Cardiac fibroblast (primary cell): ENCODE results near the gene RFPL2.

Experiments
- DNase-seq, 2 donors: peaks; one replicate each; pipeline versions ENCODE4 v3.0.0 to v3.0.0-alpha.2; 2010; ENCODE audit warnings: low read depth in 2 of 2
- H3K4me3 ChIP-seq, 2 donors: replicated peaks in 1 of 2; 1 replicate in 1 of 2; 2 replicates in 1 of 2; pipeline ENCODE4 v1.5.1; 2011; ENCODE audit warnings: low read depth in 2 of 2, low read length in 2 of 2, mild to moderate bottlenecking in 2 of 2, moderate library complexity in 1 of 2
- TF ChIP-seq, protein P1 (sequence below): IDR thresholded peaks from one replicate; pipeline ENCODE4 v1.5.1; 2011; ENCODE audit warnings: low read depth, mild to moderate bottlenecking, low read length, inconsistent platforms

RFPL2 gene

DNA sequence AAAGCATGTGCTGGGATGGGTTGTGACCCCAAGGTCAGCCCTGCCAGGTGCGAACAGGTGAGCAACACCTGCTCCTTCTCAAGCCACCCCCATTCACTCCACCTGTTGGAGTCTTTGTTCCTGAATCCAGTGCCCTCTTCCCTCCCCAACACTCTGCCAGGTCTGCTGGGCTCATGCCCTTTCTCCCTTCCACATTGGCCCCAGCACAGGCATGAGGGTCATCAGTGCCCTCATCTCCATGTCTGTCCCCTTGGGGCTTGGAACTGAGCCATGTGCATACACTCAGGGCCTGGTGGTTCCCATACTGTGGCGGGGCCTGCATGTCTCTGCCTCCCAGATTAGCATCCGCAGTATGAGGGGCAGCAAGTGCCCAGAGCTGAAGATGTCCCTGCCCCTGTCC lies 19.1 kb downstream of the RFPL2 start:
- DNase-seq = no peak
- TF ChIP-seq, protein P1, sequence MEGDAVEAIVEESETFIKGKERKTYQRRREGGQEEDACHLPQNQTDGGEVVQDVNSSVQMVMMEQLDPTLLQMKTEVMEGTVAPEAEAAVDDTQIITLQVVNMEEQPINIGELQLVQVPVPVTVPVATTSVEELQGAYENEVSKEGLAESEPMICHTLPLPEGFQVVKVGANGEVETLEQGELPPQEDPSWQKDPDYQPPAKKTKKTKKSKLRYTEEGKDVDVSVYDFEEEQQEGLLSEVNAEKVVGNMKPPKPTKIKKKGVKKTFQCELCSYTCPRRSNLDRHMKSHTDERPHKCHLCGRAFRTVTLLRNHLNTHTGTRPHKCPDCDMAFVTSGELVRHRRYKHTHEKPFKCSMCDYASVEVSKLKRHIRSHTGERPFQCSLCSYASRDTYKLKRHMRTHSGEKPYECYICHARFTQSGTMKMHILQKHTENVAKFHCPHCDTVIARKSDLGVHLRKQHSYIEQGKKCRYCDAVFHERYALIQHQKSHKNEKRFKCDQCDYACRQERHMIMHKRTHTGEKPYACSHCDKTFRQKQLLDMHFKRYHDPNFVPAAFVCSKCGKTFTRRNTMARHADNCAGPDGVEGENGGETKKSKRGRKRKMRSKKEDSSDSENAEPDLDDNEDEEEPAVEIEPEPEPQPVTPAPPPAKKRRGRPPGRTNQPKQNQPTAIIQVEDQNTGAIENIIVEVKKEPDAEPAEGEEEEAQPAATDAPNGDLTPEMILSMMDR = no peak

DNA sequence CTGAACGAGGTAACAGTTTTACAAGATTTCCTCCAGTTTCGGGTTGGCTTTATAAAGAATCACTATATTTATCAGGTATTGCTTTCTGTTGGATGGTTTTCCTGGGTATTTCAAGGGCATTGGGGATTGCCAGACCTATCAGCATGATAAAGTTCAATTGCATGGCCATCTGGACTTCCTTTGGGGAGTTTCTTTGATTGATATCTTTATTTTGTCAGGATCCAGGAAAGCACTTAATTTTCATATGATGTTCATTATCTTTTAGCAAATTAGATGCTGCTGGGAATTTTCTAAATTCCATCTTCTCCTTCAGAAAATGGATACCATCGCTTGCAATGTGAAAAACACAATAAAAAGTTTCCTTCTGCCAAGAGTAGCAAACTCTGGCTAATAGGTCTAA lies 21.2 kb downstream of the RFPL2 start:
- TF ChIP-seq, protein P1 = no peak
- DNase-seq = no peak
- no peak overlapping the region for H3K4me3 ChIP-seq

More for the DNA sequence above, 19.1 kb downstream of the RFPL2 start:
- no peak overlapping the region for H3K4me3 ChIP-seq

DNA sequence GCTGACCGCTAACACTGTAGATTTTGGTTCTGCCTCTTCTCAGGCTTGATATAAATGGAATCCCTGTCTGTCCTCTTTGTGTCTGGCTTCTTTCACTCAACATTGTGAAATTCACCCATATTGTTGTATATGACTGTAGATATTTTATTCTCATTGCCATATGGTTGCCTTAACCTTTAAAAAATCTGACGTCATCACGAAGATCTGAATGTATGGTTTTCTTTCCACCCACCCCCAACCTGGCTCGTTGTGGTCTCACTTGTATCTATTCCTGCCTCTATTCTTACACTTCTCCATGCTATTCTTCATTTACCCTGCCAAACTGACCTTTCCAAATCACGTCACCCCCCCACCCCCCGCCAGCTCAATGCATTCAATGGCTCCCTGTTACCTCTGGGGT lies 23.8 kb downstream of the RFPL2 start:
- DNase-seq = no peak
- H3K4me3 ChIP-seq = no peak overlapping the region
- TF ChIP-seq, protein P1 = no peak

DNA sequence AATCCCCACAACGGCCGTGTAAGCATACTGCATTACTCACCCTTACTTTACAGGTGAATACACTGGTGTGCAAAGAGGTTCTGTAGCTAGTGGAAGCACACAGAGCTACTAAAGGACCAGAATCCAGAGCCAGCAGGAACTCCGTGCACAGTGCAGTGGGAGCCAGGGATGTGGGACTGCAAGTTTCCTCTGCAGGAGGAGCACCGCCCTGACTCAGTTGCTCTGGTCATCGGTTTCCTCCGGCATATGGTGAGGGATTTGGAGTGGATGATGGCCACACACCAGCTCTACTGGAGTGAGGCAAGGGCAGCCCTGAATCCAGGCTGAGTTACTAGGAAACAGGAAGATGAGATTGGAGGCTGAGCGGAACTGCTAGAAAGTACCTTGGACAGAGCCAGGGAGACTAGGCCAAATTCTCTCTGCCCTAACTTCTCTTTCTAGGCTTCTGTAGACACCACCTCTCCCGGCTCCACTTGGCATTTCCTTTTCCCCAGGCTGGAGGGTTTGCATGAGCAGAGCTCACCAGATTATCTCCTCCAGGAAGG lies 27.6 kb downstream of the RFPL2 start:
- DNase-seq = no peak
- TF ChIP-seq, protein P1 = no peak
- no peak overlapping the region for H3K4me3 ChIP-seq

DNA sequence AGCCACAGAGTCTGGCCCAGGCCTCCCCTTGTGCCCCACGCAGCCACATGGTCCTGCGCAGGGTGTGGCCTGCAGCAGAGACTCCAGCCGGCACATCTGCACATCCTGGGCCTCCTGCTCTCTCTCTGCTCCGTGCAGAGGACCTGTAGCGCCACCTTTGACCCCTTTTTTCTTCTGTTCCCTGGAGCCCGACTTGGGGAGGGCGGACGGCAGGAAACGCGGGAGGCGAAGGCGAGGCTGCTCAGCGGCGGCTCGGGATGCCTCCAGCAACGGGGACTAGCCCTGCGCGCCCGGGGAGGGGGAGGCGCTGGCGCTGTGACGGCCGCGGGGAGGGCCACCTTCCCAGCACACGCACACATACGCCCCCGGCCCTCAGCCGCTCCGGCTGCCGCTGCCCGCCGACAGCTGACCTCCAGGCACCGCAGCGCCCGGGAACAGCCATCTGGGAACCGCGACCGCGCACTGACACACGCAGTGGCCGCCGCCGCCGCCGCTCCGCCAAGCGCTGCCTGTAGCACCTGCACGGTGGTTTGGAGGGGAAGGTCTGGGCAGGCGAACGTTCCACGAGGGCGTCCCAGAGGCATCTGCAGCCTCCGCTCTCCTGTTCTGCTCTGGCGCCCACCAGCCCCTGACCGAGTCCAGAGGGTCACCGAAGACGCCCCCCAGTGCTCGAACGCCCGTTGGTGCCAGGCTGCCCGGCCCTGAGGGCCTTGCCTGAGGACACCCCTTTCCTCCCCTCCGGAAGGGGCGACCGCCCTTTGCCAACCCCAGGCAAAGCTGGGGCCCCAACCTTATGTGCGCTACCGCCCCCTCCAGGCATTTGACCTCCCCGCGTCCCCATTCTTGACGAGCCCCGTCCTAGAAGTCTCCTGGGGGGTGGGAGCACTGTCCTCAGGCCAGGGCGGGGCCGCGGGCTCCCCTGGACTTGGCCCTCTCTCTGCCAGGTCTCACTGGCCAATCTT lies 28.9 kb downstream of the RFPL2 start:
- no peak overlapping the region for H3K4me3 ChIP-seq

DNA sequence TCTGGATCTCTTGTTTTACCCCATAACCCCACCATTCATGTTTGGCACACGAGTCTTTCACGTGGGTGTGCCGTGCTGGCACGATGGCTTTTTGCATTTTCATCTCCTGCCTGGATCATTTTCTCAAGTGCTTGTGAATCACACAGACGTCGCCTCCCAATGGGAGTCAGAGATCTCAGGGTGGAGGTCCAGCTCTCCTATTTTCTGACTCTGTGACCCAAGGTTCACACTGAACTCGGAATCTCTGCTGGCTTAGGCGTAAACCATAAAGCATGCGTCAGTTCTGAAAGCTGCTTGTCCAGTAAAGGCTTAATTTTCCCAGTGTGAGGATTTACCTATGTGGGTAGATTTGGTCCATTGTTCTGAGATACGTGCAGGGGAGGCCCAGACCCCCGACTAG lies 29.8 kb downstream of the RFPL2 start:
- H3K4me3 ChIP-seq = no peak overlapping the region
- TF ChIP-seq, protein P1 = no peak
- DNase-seq = no peak

More for the DNA sequence above, 28.9 kb downstream of the RFPL2 start:
- TF ChIP-seq, protein P1 = no peak
- no peak for DNase-seq
